K562 (cell line): Measurements from ENCODE around the gene KCNC3.

Experiments
- BHLHE40 ChIP-seq: IDR thresholded peaks from 2 replicates; pipeline ENCODE4 v1.6.1; 2011; ENCODE audit warnings: low read length, improper control_type of control experiment
- TF ChIP-seq, protein P1 (sequence below), 3 experiments: IDR thresholded peaks in 2 of 3; conservative IDR thresholded peaks in 1 of 3; 2 replicates each; pipeline ENCODE4 v1.5.1; 2011 to 2012; ENCODE audit warnings: low read length in 3 of 3, mild to moderate bottlenecking in 3 of 3, control low read depth in 2 of 3, improper control_type of control experiment in 1 of 3, inconsistent platforms in 1 of 3, low read depth in 1 of 3, mixed read lengths in 1 of 3, moderate library complexity in 1 of 3; ENCODE audit not compliant: insufficient read depth in 2 of 3

DNA sequence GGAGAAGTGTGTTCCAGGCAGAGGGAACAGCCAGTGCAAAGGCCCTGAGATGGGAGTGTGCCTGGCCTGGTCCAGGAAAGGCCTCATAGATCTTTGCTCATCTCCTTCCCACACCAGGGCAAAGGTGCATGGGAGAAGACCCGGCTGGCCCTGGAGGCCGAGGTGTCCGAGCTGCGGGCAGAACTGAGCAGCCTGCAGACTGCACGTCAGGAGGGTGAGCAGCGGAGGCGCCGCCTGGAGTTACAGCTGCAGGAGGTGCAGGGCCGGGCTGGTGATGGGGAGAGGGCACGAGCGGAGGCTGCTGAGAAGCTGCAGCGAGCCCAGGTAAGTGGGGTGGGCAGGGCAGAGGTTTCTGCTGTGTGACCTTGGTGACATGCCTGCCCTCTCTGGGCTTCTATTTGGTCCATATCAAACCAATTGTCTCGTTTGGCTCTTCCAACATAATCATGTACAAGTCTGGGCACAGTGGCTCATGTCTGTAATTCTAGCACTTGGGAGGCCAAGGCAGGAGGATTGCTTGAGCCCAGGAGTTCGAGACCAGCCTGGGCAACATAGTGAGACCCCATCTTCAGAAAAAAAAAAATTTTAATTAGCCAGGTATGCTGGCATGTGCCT is 51.1 kb downstream of the KCNC3 start:
- TF ChIP-seq BHLHE40 = no peak
- TF ChIP-seq, protein P1, sequence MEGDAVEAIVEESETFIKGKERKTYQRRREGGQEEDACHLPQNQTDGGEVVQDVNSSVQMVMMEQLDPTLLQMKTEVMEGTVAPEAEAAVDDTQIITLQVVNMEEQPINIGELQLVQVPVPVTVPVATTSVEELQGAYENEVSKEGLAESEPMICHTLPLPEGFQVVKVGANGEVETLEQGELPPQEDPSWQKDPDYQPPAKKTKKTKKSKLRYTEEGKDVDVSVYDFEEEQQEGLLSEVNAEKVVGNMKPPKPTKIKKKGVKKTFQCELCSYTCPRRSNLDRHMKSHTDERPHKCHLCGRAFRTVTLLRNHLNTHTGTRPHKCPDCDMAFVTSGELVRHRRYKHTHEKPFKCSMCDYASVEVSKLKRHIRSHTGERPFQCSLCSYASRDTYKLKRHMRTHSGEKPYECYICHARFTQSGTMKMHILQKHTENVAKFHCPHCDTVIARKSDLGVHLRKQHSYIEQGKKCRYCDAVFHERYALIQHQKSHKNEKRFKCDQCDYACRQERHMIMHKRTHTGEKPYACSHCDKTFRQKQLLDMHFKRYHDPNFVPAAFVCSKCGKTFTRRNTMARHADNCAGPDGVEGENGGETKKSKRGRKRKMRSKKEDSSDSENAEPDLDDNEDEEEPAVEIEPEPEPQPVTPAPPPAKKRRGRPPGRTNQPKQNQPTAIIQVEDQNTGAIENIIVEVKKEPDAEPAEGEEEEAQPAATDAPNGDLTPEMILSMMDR (IDR thresholded peaks at IDR 0.05 in 2 of 3, conservative IDR thresholded peaks at IDR 0.05 in 1 of 3; ENCODE audit: insufficient read depth in 2 of 3, low read depth in 1 of 3, low read length in 3 of 3) = no peak
